Effector memory CD8-positive, alpha-beta T cell (primary cell): ENCODE results near the gene ELMOD3.
"Not testable (repeated sequence)": the region's sequence is repeated elsewhere in the genome, so short reads cannot be mapped to it uniquely, and the experiment has no call there.

ENCODE experiments used
- ATAC-seq: fragments of 150-1000 bp; cut with Tn5 transposase; replicated peaks from 2 replicates; pipeline ENCODE4 v1.10.0; 2021; ENCODE audit warnings: mild to moderate bottlenecking, moderate library complexity
- DNase-seq, 3 experiments: peaks; one replicate each; pipeline ENCODE4 v3.0.0; 2021
- H3K27ac Mint-ChIP-seq, 2 donors: one replicate each; pipeline ENCODE4 v1.8.0; 2022; ENCODE audit warnings: mild to moderate bottlenecking in 2 of 2, mixed read lengths in 2 of 2, moderate library complexity in 2 of 2
- H3K27me3 Mint-ChIP-seq, 2 donors: one replicate each; pipeline ENCODE4 v1.8.0; 2022; ENCODE audit warnings: mixed read lengths in 2 of 2
- H3K36me3 Mint-ChIP-seq: one replicate; pipeline ENCODE4 v1.8.0; 2022; ENCODE audit warnings: mild to moderate bottlenecking, moderate library complexity, mixed read lengths; ENCODE audit not compliant: insufficient read depth
- H3K4me1 Mint-ChIP-seq, 2 donors: one replicate each; pipeline ENCODE4 v1.8.0; 2022; ENCODE audit warnings: low read depth in 2 of 2, mixed read lengths in 2 of 2
- H3K4me3 Mint-ChIP-seq, 2 donors: one replicate each; pipeline ENCODE4 v1.8.0; 2022; ENCODE audit warnings: mild to moderate bottlenecking in 2 of 2, mixed read lengths in 2 of 2, moderate library complexity in 2 of 2
- H3K9me3 Mint-ChIP-seq, 2 donors: one replicate each; pipeline ENCODE4 v1.8.0; 2022; ENCODE audit warnings: mixed read lengths in 2 of 2

Gene ELMOD3

DNA sequence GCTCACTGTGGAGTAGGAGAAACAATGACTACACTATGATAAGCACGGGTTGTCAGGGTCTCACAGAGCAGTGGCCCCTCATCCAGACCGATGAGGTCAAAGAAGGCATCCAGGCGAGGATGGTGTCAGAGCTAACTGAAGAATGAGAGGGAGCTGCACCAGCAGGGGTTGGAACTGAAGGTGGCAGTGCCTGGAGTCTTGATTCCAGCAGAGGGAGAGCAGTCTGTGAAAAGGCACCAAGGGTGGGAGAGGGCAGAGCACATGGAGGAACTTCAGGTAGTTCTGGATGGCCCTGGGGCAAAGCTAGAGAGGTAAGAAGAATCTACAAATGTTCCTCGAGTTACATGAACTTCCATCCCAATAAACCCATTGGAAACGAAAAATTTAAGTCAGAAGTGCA is 12.6 kb downstream of the ELMOD3 start:
- H3K27me3 Mint-ChIP-seq, result no peaks in the 10 kb centered on the region
- DNase-seq (no peak), ATAC-seq (no peak)
- no peaks in the 10 kb centered on the region for H3K9me3 Mint-ChIP-seq
- peak overlapping the region in 1 of 2 donors; percentile 4 for H3K27ac Mint-ChIP-seq
- peaks cover 11% of the 10 kb centered on the region for H3K36me3 Mint-ChIP-seq
- H3K4me1 Mint-ChIP-seq, result no peaks in the 10 kb centered on the region
- H3K4me3 Mint-ChIP-seq, result no peak overlapping the region

GRCh38 chr2:85368921-85369320 is 14.4 kb downstream of the ELMOD3 start:
- Mint-ChIP-seq H3K27ac (no peak overlapping the region), H3K36me3 (peaks cover 6% of the 10 kb centered on the region), H3K9me3 (no peaks in the 10 kb centered on the region)

DNA sequence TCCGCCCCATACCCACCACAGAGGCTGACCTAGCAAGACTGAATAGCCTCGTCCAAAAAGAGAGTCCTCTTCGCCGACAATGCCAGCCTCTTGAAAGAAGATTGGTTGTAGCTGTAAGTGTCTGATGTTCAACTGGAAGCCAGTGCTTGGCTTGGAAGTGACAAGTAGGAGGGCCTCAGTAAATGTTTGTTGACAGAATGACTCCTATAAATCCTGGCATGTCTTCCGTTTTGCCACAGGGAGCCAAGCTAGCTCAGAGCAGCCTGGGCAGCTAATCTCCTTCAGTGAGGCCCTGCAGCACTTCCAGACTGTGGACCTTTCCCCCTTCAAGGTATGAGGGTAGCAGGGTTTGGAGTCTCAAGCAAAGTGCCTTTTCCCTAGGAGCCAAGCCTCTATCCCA is 14.9 kb downstream of the ELMOD3 start:
- Mint-ChIP-seq H3K27me3 (no peaks in the 10 kb centered on the region), H3K9me3 (no peaks in the 10 kb centered on the region), H3K4me1 (no peaks in the 10 kb centered on the region), H3K27ac (peak overlapping the region in 1 of 2 donors; percentile 53), H3K36me3 (peaks cover 6% of the 10 kb centered on the region), H3K4me3 (no peak overlapping the region)
- DNase-seq, result no peak
- no peak for ATAC-seq

More at GRCh38 chr2:85368921-85369320, 14.4 kb downstream of the ELMOD3 start:
- H3K4me3 Mint-ChIP-seq, result no peak overlapping the region
- no peak for ATAC-seq
- no peaks in the 10 kb centered on the region for H3K27me3 Mint-ChIP-seq
- no peaks in the 10 kb centered on the region for H3K4me1 Mint-ChIP-seq
- DNase-seq, result no peak

GRCh38 chr2:85371045-85371444 is 16.5 kb downstream of the ELMOD3 start:
- peaks cover 1% of the 10 kb centered on the region for H3K36me3 Mint-ChIP-seq
- DNase-seq (no peak), ATAC-seq (no peak)
- no peaks in the 10 kb centered on the region for H3K9me3 Mint-ChIP-seq
- no peaks in the 10 kb centered on the region for H3K27me3 Mint-ChIP-seq
- no peak overlapping the region for H3K27ac Mint-ChIP-seq
- H3K4me1 Mint-ChIP-seq, result peaks cover 0 to 4% of the 10 kb centered on the region in 2 donors
- no peak overlapping the region for H3K4me3 Mint-ChIP-seq

DNA sequence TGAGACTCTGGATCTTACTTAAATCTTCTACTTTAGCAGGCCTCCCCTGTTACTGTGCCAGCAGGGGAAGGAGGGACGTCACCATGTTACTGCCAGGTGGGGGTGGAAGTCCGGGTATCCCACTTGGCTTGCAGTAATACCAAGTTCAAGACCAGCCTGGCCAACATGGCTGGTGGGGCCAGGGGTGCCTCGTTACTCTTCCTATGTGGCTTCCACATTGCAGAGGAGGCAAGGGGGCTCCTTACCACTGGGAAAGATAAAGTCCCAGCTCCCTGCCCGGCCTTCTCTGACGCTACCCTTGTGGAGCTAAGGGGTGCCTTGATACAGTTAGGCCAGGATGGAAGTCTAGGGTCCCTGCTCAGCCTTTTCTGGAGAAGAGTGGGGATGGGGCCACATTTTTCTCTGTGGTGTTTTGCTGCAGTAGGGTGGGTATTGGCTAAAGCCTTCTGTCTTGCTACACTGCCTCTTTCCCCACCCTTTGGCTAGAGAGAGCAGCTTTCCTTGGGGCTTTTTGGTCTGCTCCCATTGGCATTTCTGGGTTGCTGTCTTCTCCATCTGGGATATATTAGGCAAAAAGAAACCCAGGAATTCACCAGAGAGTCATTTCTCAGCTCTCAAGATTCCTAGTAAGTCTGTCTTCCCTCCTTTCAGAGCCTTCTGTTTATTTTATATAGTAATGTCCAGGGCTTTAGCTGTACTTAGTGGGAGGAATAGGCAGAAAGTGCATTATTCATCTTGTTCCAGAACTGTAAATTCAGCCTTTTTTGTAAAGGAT is 21.9 kb downstream of the ELMOD3 start:
- DNase-seq, result no peak
- Mint-ChIP-seq H3K4me1 (peaks cover 0 to 4% of the 10 kb centered on the region in 2 donors), H3K36me3 (peaks cover 14% of the 10 kb centered on the region), H3K27me3 (no peaks in the 10 kb centered on the region), H3K9me3 (no peaks in the 10 kb centered on the region), H3K4me3 (no peak overlapping the region), H3K27ac (peak overlapping the region in 1 of 2 donors; percentile 42)
- ATAC-seq, result no peak

GRCh38 chr2:85377083-85377482 is 22.5 kb downstream of the ELMOD3 start:
- DNase-seq, result no peak
- Mint-ChIP-seq H3K4me3 (no peak overlapping the region), H3K27ac (no peak overlapping the region), H3K9me3 (no peaks in the 10 kb centered on the region), H3K4me1 (peaks cover 0 to 4% of the 10 kb centered on the region in 2 donors), H3K36me3 (peaks cover 20% of the 10 kb centered on the region), H3K27me3 (no peaks in the 10 kb centered on the region)
- ATAC-seq, result no peak

DNA sequence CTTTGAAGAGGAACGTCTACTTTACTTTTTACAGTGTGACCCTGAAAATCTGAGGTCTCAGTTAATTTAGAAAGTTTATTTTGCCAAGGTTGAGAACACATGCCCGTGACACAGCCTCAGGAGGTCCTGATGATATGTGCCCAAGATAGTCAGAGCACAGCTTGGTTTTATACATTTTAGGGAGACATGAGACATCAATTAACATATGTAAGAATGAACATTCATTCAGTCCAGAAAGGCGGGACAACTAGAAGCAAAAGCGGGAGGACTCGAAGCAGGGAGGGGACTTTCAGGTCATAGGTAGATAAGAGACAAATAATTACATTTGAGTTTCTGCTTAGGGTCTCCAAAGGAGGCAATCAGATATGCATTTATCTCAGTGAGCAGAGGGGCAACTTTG is 23.7 kb downstream of the ELMOD3 start:
- no peak for DNase-seq
- Mint-ChIP-seq H3K27ac (no peak overlapping the region), H3K4me1 (peaks cover 0 to 4% of the 10 kb centered on the region in 2 donors), H3K4me3 (no peak overlapping the region), H3K9me3 (no peaks in the 10 kb centered on the region), H3K27me3 (no peaks in the 10 kb centered on the region), H3K36me3 (peaks cover 23% of the 10 kb centered on the region)
- ATAC-seq, result no peak

DNA sequence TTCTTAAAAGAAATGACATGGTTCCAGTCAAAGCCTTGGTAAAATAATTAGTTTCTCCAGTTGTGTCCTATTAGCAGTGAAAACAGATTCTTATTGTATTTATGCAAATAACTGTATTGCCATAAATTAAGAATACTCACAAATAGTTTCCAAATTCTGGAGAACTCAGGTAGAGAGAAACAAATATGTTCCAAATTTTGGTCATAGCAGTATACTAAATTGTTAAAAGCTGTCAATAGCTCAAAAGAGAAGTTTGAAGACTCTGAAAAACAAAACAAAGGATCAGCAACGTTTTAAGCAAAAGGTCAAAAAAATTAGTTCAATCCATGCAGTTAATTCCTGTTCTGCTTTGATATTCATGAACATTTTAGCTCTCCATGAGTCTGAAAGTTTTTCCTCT is 25.5 kb downstream of the ELMOD3 start:
- no peak for ATAC-seq
- no peak overlapping the region for H3K4me3 Mint-ChIP-seq
- H3K36me3 Mint-ChIP-seq, result peaks cover 24% of the 10 kb centered on the region
- no peak for DNase-seq
- no peaks in the 10 kb centered on the region for H3K27me3 Mint-ChIP-seq
- peaks cover 0 to 4% of the 10 kb centered on the region in 2 donors for H3K4me1 Mint-ChIP-seq
- H3K27ac Mint-ChIP-seq, result no peak overlapping the region
- H3K9me3 Mint-ChIP-seq, result no peaks in the 10 kb centered on the region

DNA sequence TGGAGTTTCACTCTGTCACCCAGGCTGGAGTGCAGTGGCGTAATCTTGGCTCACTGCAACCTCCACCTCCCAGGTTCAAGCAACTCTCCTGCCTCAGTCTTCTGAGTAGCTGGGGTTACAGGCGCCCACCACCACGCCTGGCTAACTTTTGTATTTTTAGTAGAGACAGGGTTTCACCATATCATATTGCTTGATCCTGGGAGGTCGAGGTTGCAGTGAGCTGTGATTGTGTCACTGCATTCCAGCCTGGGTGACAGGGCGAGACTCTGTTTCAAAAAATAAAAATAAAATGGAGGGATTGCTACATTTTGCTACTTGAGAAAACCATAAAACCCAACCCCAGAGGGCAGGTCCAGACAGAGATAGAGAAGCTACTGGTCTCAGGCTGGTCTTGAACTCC is 28.6 kb downstream of the ELMOD3 start:
- not testable (repeated sequence) for DNase-seq, H3K4me3 Mint-ChIP-seq, H3K4me1 Mint-ChIP-seq, H3K27me3 Mint-ChIP-seq, ATAC-seq, H3K9me3 Mint-ChIP-seq
- H3K36me3 Mint-ChIP-seq, result peaks cover 25% of the 10 kb centered on the region
- H3K27ac Mint-ChIP-seq, result peak overlapping the region in 1 of 2 donors; percentile 54

GRCh38 chr2:85383850-85384249 is 29.3 kb downstream of the ELMOD3 start:
- no peak overlapping the region for H3K4me3 Mint-ChIP-seq
- H3K4me1 Mint-ChIP-seq, result no peaks in the 10 kb centered on the region
- peaks cover 23% of the 10 kb centered on the region for H3K36me3 Mint-ChIP-seq
- ATAC-seq (no peak), DNase-seq (no peak)
- H3K27me3 Mint-ChIP-seq, result no peaks in the 10 kb centered on the region
- no peaks in the 10 kb centered on the region for H3K9me3 Mint-ChIP-seq
- no peak overlapping the region for H3K27ac Mint-ChIP-seq

DNA sequence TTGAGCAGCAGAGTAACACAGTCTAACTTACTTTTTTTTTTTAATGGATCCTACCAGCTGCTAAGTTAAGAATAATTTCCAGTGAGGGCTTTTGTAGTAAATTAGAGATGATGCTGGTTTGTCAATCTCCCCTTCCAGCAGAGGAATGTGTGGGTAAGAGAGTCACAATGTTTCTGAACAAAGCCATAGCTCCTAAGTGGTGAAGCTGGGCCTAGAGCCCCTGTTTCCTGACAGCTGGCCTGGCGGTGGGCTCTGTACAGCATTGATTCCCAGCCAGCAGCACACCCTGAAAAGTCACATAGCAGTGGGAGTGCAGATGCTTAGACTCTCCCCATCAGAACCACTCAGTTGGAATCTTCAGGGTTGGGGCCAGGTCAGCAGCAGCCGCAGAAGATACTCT is 31.2 kb downstream of the ELMOD3 start:
- DNase-seq (no peak), ATAC-seq (no peak)
- no peaks in the 10 kb centered on the region for H3K4me1 Mint-ChIP-seq
- no peaks in the 10 kb centered on the region for H3K9me3 Mint-ChIP-seq
- no peak overlapping the region for H3K4me3 Mint-ChIP-seq
- peak overlapping the region in 1 of 2 donors; percentile 32 for H3K27ac Mint-ChIP-seq
- H3K36me3 Mint-ChIP-seq, result peaks cover 23% of the 10 kb centered on the region
- H3K27me3 Mint-ChIP-seq, result no peaks in the 10 kb centered on the region

GRCh38 chr2:85387754-85388153 is 33.2 kb downstream of the ELMOD3 start:
- H3K9me3 Mint-ChIP-seq, result no peaks in the 10 kb centered on the region
- no peak overlapping the region for H3K27ac Mint-ChIP-seq
- no peak for ATAC-seq
- H3K36me3 Mint-ChIP-seq, result peaks cover 14% of the 10 kb centered on the region
- H3K4me3 Mint-ChIP-seq, result no peak overlapping the region
- H3K27me3 Mint-ChIP-seq, result no peaks in the 10 kb centered on the region
- no peak for DNase-seq
- peaks cover 0 to 1% of the 10 kb centered on the region in 2 donors for H3K4me1 Mint-ChIP-seq

DNA sequence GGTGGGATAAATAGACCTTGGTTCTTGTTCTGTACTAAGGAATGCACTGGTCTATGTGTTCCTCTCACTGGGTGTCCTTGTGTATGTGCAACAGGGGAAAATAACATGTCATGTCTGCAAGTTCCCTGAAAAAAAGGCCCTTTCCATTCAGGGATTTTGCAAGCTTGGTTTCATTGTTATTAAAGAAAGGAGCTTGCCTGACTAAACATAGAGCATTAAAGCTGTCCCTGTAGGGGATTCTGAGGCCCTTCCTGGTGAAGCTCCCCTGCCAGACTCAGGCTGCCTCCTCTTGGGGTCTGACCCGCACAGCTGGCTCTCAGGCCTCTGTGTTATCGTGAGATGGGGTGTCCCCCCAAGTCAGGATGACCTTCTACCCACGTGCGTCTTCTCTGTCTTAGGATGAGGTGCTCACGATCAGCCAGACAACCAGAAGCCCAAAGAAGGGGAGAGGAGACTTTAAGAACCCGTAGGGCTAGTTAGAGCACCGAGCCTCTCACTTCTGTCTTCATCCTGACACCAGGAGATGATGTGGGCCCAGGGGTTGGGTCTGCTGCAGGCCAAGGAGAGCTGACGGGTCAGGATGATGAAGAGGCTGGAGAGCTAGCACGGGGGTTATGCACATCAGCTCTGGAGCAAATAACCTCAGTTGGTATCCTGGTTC is 34.4 kb downstream of the ELMOD3 start:
- ATAC-seq, result no peak
- Mint-ChIP-seq H3K27ac (peak overlapping the region in 1 of 2 donors; percentile 59), H3K4me3 (no peak overlapping the region), H3K27me3 (no peaks in the 10 kb centered on the region), H3K36me3 (peaks cover 14% of the 10 kb centered on the region), H3K9me3 (no peaks in the 10 kb centered on the region), H3K4me1 (peaks cover 0 to 1% of the 10 kb centered on the region in 2 donors)
- DNase-seq, result no peak
